Activated naive CD4-positive, alpha-beta T cell treated with anti-CD3 and anti-CD28 coated beads, Interleukin-2, amount 50 U/mL, for 24 hours (primary cell): ENCODE measurements around the gene CRADD.
"Not testable (repeated sequence)": the region's sequence is repeated elsewhere in the genome, so short reads cannot be mapped to it uniquely, and the experiment has no call there.

Experiments used
- H3K27ac Mint-ChIP-seq: one replicate; pipeline ENCODE4 v1.8.0; 2021; ENCODE audit warnings: mild to moderate bottlenecking, mixed read lengths
- H3K27me3 Mint-ChIP-seq: one replicate; pipeline ENCODE4 v1.8.0; 2021; ENCODE audit warnings: mixed read lengths
- H3K36me3 Mint-ChIP-seq: one replicate; pipeline ENCODE4 v1.8.0; 2021; ENCODE audit warnings: mixed read lengths
- H3K4me1 Mint-ChIP-seq: one replicate; pipeline ENCODE4 v1.8.0; 2021; ENCODE audit warnings: mixed read lengths
- H3K4me3 Mint-ChIP-seq: one replicate; pipeline ENCODE4 v1.8.0; 2021; ENCODE audit warnings: mild to moderate bottlenecking, mixed read lengths
- H3K9me3 Mint-ChIP-seq: one replicate; pipeline ENCODE4 v1.8.0; 2021; ENCODE audit warnings: mixed read lengths

Gene CRADD

GRCh38 chr12:93709386-93709785 lies 32.2 kb downstream of the CRADD start:
- Mint-ChIP-seq H3K27me3 (no peaks in the 10 kb centered on the region), H3K4me1 (peaks cover 31% of the 10 kb centered on the region), H3K27ac (no peak overlapping the region), H3K9me3 (peaks cover 7% of the 10 kb centered on the region), H3K4me3 (no peak overlapping the region), H3K36me3 (peaks cover 23% of the 10 kb centered on the region)

- H3K4me1 Mint-ChIP-seq, result peaks cover 22% of the 10 kb centered on the region
- H3K4me3 Mint-ChIP-seq, result no peak overlapping the region
- H3K36me3 Mint-ChIP-seq, result peaks cover 22% of the 10 kb centered on the region
- no peaks in the 10 kb centered on the region for H3K27me3 Mint-ChIP-seq
- H3K9me3 Mint-ChIP-seq, result peaks cover 7% of the 10 kb centered on the region
- H3K27ac Mint-ChIP-seq, result no peak overlapping the region
Observed at GRCh38 chr12:93710574-93710926, 33.4 kb downstream of the CRADD start.

GRCh38 chr12:93711502-93711901 lies 34.3 kb downstream of the CRADD start:
- H3K27me3 Mint-ChIP-seq, H3K4me3 Mint-ChIP-seq, H3K9me3 Mint-ChIP-seq, H3K27ac Mint-ChIP-seq: not testable (repeated sequence)
- Mint-ChIP-seq H3K36me3 (peaks cover 22% of the 10 kb centered on the region), H3K4me1 (peaks cover 14% of the 10 kb centered on the region)

- H3K27me3 Mint-ChIP-seq, result no peaks in the 10 kb centered on the region
- no peak overlapping the region for H3K4me3 Mint-ChIP-seq
- peaks cover 28% of the 10 kb centered on the region for H3K36me3 Mint-ChIP-seq
- H3K27ac Mint-ChIP-seq, result no peak overlapping the region
- H3K4me1 Mint-ChIP-seq, result peaks cover 14% of the 10 kb centered on the region
- H3K9me3 Mint-ChIP-seq, result peaks cover 7% of the 10 kb centered on the region
Observed at GRCh38 chr12:93712200-93712599, 35.0 kb downstream of the CRADD start.

GRCh38 chr12:93713060-93713459 lies 35.9 kb downstream of the CRADD start:
- Mint-ChIP-seq H3K27ac (no peak overlapping the region), H3K9me3 (peaks cover 8% of the 10 kb centered on the region), H3K27me3 (no peaks in the 10 kb centered on the region), H3K4me3 (no peak overlapping the region), H3K4me1 (peaks cover 10% of the 10 kb centered on the region), H3K36me3 (peaks cover 31% of the 10 kb centered on the region)

GRCh38 chr12:93713800-93714199 lies 36.6 kb downstream of the CRADD start:
- Mint-ChIP-seq H3K4me1 (peaks cover 9% of the 10 kb centered on the region), H3K9me3 (peaks cover 12% of the 10 kb centered on the region), H3K4me3 (no peak overlapping the region), H3K36me3 (peaks cover 37% of the 10 kb centered on the region), H3K27ac (no peak overlapping the region), H3K27me3 (no peaks in the 10 kb centered on the region)

- no peak overlapping the region for H3K27ac Mint-ChIP-seq
- H3K4me3 Mint-ChIP-seq, result no peak overlapping the region
- peaks cover 36% of the 10 kb centered on the region for H3K36me3 Mint-ChIP-seq
- peaks cover 12% of the 10 kb centered on the region for H3K9me3 Mint-ChIP-seq
- H3K27me3 Mint-ChIP-seq, result no peaks in the 10 kb centered on the region
- peaks cover 9% of the 10 kb centered on the region for H3K4me1 Mint-ChIP-seq
Observed at GRCh38 chr12:93714382-93714781, 37.2 kb downstream of the CRADD start.

- peaks cover 34% of the 10 kb centered on the region for H3K36me3 Mint-ChIP-seq
- no peaks in the 10 kb centered on the region for H3K4me1 Mint-ChIP-seq
- H3K9me3 Mint-ChIP-seq, result peaks cover 11% of the 10 kb centered on the region
- H3K27ac Mint-ChIP-seq, result no peak overlapping the region
- no peaks in the 10 kb centered on the region for H3K27me3 Mint-ChIP-seq
- H3K4me3 Mint-ChIP-seq, result no peak overlapping the region
Observed at GRCh38 chr12:93719710-93720109, 42.5 kb downstream of the CRADD start.

GRCh38 chr12:93720559-93720958 lies 43.4 kb downstream of the CRADD start:
- Mint-ChIP-seq H3K27me3 (no peaks in the 10 kb centered on the region), H3K4me3 (no peak overlapping the region), H3K9me3 (peaks cover 11% of the 10 kb centered on the region), H3K4me1 (peaks cover 7% of the 10 kb centered on the region), H3K27ac (no peak overlapping the region), H3K36me3 (peaks cover 31% of the 10 kb centered on the region)

GRCh38 chr12:93722179-93722578 lies 45.0 kb downstream of the CRADD start:
- Mint-ChIP-seq H3K4me1 (peaks cover 9% of the 10 kb centered on the region), H3K4me3 (no peak overlapping the region), H3K36me3 (peaks cover 26% of the 10 kb centered on the region), H3K27ac (no peak overlapping the region), H3K27me3 (no peaks in the 10 kb centered on the region), H3K9me3 (peaks cover 11% of the 10 kb centered on the region)

GRCh38 chr12:93722835-93723567 lies 45.8 kb downstream of the CRADD start:
- Mint-ChIP-seq H3K27ac (no peak overlapping the region), H3K4me3 (no peak overlapping the region), H3K27me3 (no peaks in the 10 kb centered on the region), H3K36me3 (peaks cover 20% of the 10 kb centered on the region), H3K4me1 (peaks cover 11% of the 10 kb centered on the region), H3K9me3 (peaks cover 10% of the 10 kb centered on the region)

GRCh38 chr12:93723568-93723930 lies 46.4 kb downstream of the CRADD start:
- Mint-ChIP-seq H3K9me3 (peaks cover 5% of the 10 kb centered on the region), H3K4me1 (peaks cover 14% of the 10 kb centered on the region), H3K27ac (no peak overlapping the region), H3K27me3 (no peaks in the 10 kb centered on the region), H3K36me3 (peaks cover 15% of the 10 kb centered on the region), H3K4me3 (no peak overlapping the region)

- H3K4me3 Mint-ChIP-seq, result no peak overlapping the region
- peaks cover 8% of the 10 kb centered on the region for H3K36me3 Mint-ChIP-seq
- H3K27me3 Mint-ChIP-seq, result no peaks in the 10 kb centered on the region
- peaks cover 3% of the 10 kb centered on the region for H3K9me3 Mint-ChIP-seq
- peaks cover 14% of the 10 kb centered on the region for H3K4me1 Mint-ChIP-seq
- H3K27ac Mint-ChIP-seq, result no peak overlapping the region
Observed at GRCh38 chr12:93725531-93725930, 48.4 kb downstream of the CRADD start.

- no peaks in the 10 kb centered on the region for H3K27me3 Mint-ChIP-seq
- no peaks in the 10 kb centered on the region for H3K36me3 Mint-ChIP-seq
- no peak overlapping the region for H3K27ac Mint-ChIP-seq
- no peaks in the 10 kb centered on the region for H3K9me3 Mint-ChIP-seq
- no peak overlapping the region for H3K4me3 Mint-ChIP-seq
- H3K4me1 Mint-ChIP-seq, result peaks cover 14% of the 10 kb centered on the region
Observed at GRCh38 chr12:93727195-93727811, 50.1 kb downstream of the CRADD start.

GRCh38 chr12:93727911-93728310 lies 50.7 kb downstream of the CRADD start:
- H3K27ac Mint-ChIP-seq, result no peak overlapping the region
- no peaks in the 10 kb centered on the region for H3K9me3 Mint-ChIP-seq
- no peaks in the 10 kb centered on the region for H3K27me3 Mint-ChIP-seq
- H3K4me1 Mint-ChIP-seq, result peaks cover 14% of the 10 kb centered on the region
- no peak overlapping the region for H3K4me3 Mint-ChIP-seq
- no peaks in the 10 kb centered on the region for H3K36me3 Mint-ChIP-seq

GRCh38 chr12:93729934-93730333 lies 52.8 kb downstream of the CRADD start:
- H3K4me1 Mint-ChIP-seq, result peaks cover 14% of the 10 kb centered on the region
- no peak overlapping the region for H3K27ac Mint-ChIP-seq
- no peaks in the 10 kb centered on the region for H3K9me3 Mint-ChIP-seq
- H3K27me3 Mint-ChIP-seq, result no peaks in the 10 kb centered on the region
- peaks cover 8% of the 10 kb centered on the region for H3K36me3 Mint-ChIP-seq
- H3K4me3 Mint-ChIP-seq, result no peak overlapping the region

GRCh38 chr12:93733358-93733757 lies 56.2 kb downstream of the CRADD start:
- H3K4me1 Mint-ChIP-seq, result peaks cover 9% of the 10 kb centered on the region
- no peak overlapping the region for H3K27ac Mint-ChIP-seq
- no peaks in the 10 kb centered on the region for H3K9me3 Mint-ChIP-seq
- peaks cover 9% of the 10 kb centered on the region for H3K36me3 Mint-ChIP-seq
- H3K27me3 Mint-ChIP-seq, result no peaks in the 10 kb centered on the region
- H3K4me3 Mint-ChIP-seq, result no peak overlapping the region
